IMR-90 (cell line): ENCODE data around the gene TENM4. TPM values are rescaled to one million over a fixed set of nuclear protein-coding genes. Genes with fewer than 3 reads are reported as not detected.

ENCODE experiments used
- ATAC-seq: fragments of 200-7000 bp; cut with Tn5 transposase; 2 replicates; pipeline ENCODE4 v1.9.1; 2020; ENCODE audit warnings: low read depth, mild to moderate bottlenecking, moderate library complexity
- BruUV-seq: library from RNA; stranded (reverse); fragments of 400-500 nt; replicated peaks from 2 replicates; lab custom pipeline; 2021; lab: Mats Ljungman, UMichigan
- CTCF ChIA-PET: fragments of 300-600 bp; formaldehyde crosslinking; extraction: SDS; loops from one replicate; lab custom pipeline; 2021; ENCODE audit warnings: antibody characterized with exemption; lab: Yijun Ruan, JAX
- POLR2A ChIA-PET: fragments of 300-600 bp; sonication (Branson Sonifier 250); formaldehyde crosslinking; loops from one replicate; lab custom pipeline; 2022; ENCODE audit warnings: antibody characterized with exemption; ENCODE audit not compliant: unreplicated experiment; lab: Charles Lee
- DNase-seq: peaks from one replicate; pipeline ENCODE4 v3.0.0; 2013
- H2AFZ ChIP-seq: replicated peaks from 2 replicates; pipeline ENCODE3; 2013; ENCODE audit warnings: low read length, mild to moderate bottlenecking; ENCODE audit not compliant: poor library complexity
- H2AK5ac ChIP-seq: 2 replicates; pipeline ENCODE4 v1.6.1; 2013; ENCODE audit warnings: low read depth, low read length, inconsistent platforms
- H2AK9ac ChIP-seq: replicated peaks from 2 replicates; pipeline ENCODE3; 2013; ENCODE audit warnings: mild to moderate bottlenecking, low read depth, low read length, moderate library complexity; ENCODE audit not compliant: poor library complexity
- H2BK120ac ChIP-seq: 2 replicates; pipeline ENCODE4 v1.6.1; 2013; ENCODE audit warnings: low read depth, low read length, inconsistent platforms
- H2BK15ac ChIP-seq: 3 replicates; pipeline ENCODE4 v1.6.1; 2013; ENCODE audit warnings: low read depth, low read length, inconsistent platforms
- H2BK20ac ChIP-seq: 2 replicates; pipeline ENCODE4 v1.6.1; 2013; ENCODE audit warnings: low read depth, mild to moderate bottlenecking, inconsistent platforms, low read length, moderate library complexity
- H2BK5ac ChIP-seq: 2 replicates; pipeline ENCODE4 v1.6.1; 2013; ENCODE audit warnings: mild to moderate bottlenecking, low read depth, low read length, inconsistent platforms; ENCODE audit not compliant: poor library complexity, severe bottlenecking
- H3K14ac ChIP-seq: replicated peaks from 2 replicates; pipeline ENCODE4 v1.6.1; 2013; ENCODE audit warnings: low read depth, low read length, inconsistent platforms
- H3K18ac ChIP-seq: 2 replicates; pipeline ENCODE4 v1.6.1; 2013; ENCODE audit warnings: low read depth, low read length, control low read depth
- H3K23ac ChIP-seq: 2 replicates; pipeline ENCODE4 v1.6.1; 2013; ENCODE audit warnings: low read depth, low read length, inconsistent platforms
- H3K27ac ChIP-seq: 2 replicates; pipeline ENCODE4 v1.5.1; 2013; ENCODE audit warnings: mild to moderate bottlenecking, control low read depth, low read length; ENCODE audit not compliant: insufficient read depth
- H3K27me3 ChIP-seq: 2 replicates; pipeline ENCODE4 v1.6.1; 2013; ENCODE audit warnings: low read length; ENCODE audit not compliant: control insufficient read depth, insufficient read depth
- H3K36me3 ChIP-seq: 2 replicates; pipeline ENCODE4 v1.6.1; 2013; ENCODE audit warnings: low read length, mixed read lengths; ENCODE audit not compliant: control insufficient read depth, insufficient read depth
- H3K4ac ChIP-seq: 2 replicates; pipeline ENCODE4 v1.6.1; 2013; ENCODE audit warnings: low read depth, low read length, inconsistent platforms
- H3K4me1 ChIP-seq: 2 replicates; pipeline ENCODE4 v1.6.1; 2013; ENCODE audit warnings: low read length, mixed read lengths; ENCODE audit not compliant: control insufficient read depth, insufficient read depth
- H3K4me2 ChIP-seq: 2 replicates; pipeline ENCODE4 v1.6.1; 2013; ENCODE audit warnings: low read depth, mild to moderate bottlenecking, control low read depth, low read length, moderate library complexity
- H3K4me3 ChIP-seq: 2 replicates; pipeline ENCODE4 v1.5.1; 2013; ENCODE audit warnings: low read depth, mild to moderate bottlenecking, control low read depth, low read length, moderate library complexity; ENCODE audit not compliant: insufficient read depth
- H3K56ac ChIP-seq: 2 replicates; pipeline ENCODE4 v1.6.1; 2013; ENCODE audit warnings: low read length, inconsistent platforms; ENCODE audit not compliant: insufficient read depth; ENCODE audit errors: extremely low read depth
- H3K79me1 ChIP-seq, 2 experiments: 2 replicates each; pipeline ENCODE4 v1.6.1; 2013; ENCODE audit warnings: low read length in 2 of 2, inconsistent platforms in 1 of 2, low read depth in 1 of 2
- H3K9ac ChIP-seq: 2 replicates; pipeline ENCODE4 v1.6.1; 2013; ENCODE audit warnings: low read depth, low read length, control low read depth
- H3K9me1 ChIP-seq: 2 replicates; pipeline ENCODE4 v1.6.1; 2013; ENCODE audit warnings: low read length, inconsistent platforms; ENCODE audit not compliant: insufficient read depth
- H3K9me3 ChIP-seq: 2 replicates; pipeline ENCODE4 v1.6.1; 2013; ENCODE audit warnings: low read length; ENCODE audit not compliant: control insufficient read depth, insufficient read depth
- H4K20me1 ChIP-seq: 2 replicates; pipeline ENCODE4 v1.6.1; 2013; ENCODE audit warnings: low read length, inconsistent platforms; ENCODE audit not compliant: insufficient read depth
- H4K5ac ChIP-seq: 2 replicates; pipeline ENCODE4 v1.6.1; 2013; ENCODE audit warnings: mild to moderate bottlenecking, low read depth, low read length, control low read depth
- H4K8ac ChIP-seq, 2 experiments: 2 replicates each; pipeline ENCODE4 v1.6.1; 2013; ENCODE audit warnings: low read depth in 2 of 2, low read length in 2 of 2, control low read depth in 1 of 2, inconsistent platforms in 1 of 2
- H4K91ac ChIP-seq: 2 replicates; pipeline ENCODE4 v1.6.1; 2013; ENCODE audit warnings: low read depth, low read length, inconsistent platforms; ENCODE audit not compliant: insufficient read depth
- BHLHE40 ChIP-seq: fragments of 150-350 bp; IDR thresholded peaks from 2 replicates; pipeline ENCODE4 v1.6.1; 2016; ENCODE audit warnings: mild to moderate bottlenecking, low read depth, low read length
- MAFK ChIP-seq: IDR thresholded peaks from 2 replicates; pipeline ENCODE4 v1.6.1; 2012; ENCODE audit warnings: low read depth, low read length, improper control_type of control experiment
- WGBS, 2 experiments: methylation state at CpG; one replicate each; pipeline versions ENCODE4 v1.1.5 to v1.1.7; 2013; ENCODE audit warnings: missing lambda C conversion rate in 2 of 2; ENCODE audit not compliant: insufficient read length in 1 of 2; ENCODE audit errors: extremely low coverage in 2 of 2; 5-methylcytosine and 5-hydroxymethylcytosine counted together
- dilution Hi-C: fragments of 300-500 bp; cut with HindIII; formaldehyde crosslinking; loops from one replicate; pipeline ENCODE4 v1.14.3; 2018; ENCODE audit warnings: low sequenced_read_pairs; ENCODE audit not compliant: unreplicated experiment
- in situ Hi-C: fragments of 300-500 bp; cut with MboI; formaldehyde crosslinking; loops from 3 replicates; pipeline ENCODE4 v1.14.3; 2019; ENCODE audit warnings: low sequenced_read_pairs, inconsistent platforms, mixed read lengths
- intact Hi-C: fragments of 100-400 bp; cut with micrococcal nuclease; formaldehyde crosslinking; loops from 2 replicates; pipeline ENCODE4 v1.10.0; 2022
- polyA plus RNA-seq, 3 experiments: library from polyadenylated mRNA; depleted of rRNA; stranded (reverse); fragments of >200 nt; gene quantifications; 2 replicates each; pipeline ENCODE4 v1.2.3, GENCODE V29; 2012; ENCODE audit warnings: low replicate concordance in 1 of 3
- total RNA-seq: library from RNA; depleted of rRNA; stranded (reverse); fragments of >200 nt; gene quantifications from 2 replicates; pipeline ENCODE4 v1.2.3, GENCODE V29; 2012

The TENM4 gene
- total and polyA plus RNA-seq, 2 of the 4 experiments (the other 2 are of a cell fraction), result 7.4 to 9.0 TPM

- Histone ChIP-seq H2BK20ac (no peak overlapping the region), H2AFZ (no peak overlapping the region), H3K14ac (no peak overlapping the region), H3K23ac (no peak overlapping the region), H3K4me1 (peaks cover 2% of the 10 kb centered on the region; the same call in 1 of the 2 replicates), H4K8ac (no peak overlapping the region), H2AK5ac (no peak overlapping the region), H3K27me3 (no peaks in the 10 kb centered on the region), H3K9ac (no peak overlapping the region), H3K9me3 (no peaks in the 10 kb centered on the region), H2AK9ac (no peak overlapping the region), H3K4me2 (no peak overlapping the region), H3K18ac (no peak overlapping the region), H4K91ac (no peak overlapping the region), H4K5ac (no peak overlapping the region), H3K56ac (no peak overlapping the region), H4K20me1 (no peaks in the 10 kb centered on the region), H2BK5ac (no peak overlapping the region), H2BK15ac (no peak overlapping the region), H2BK120ac (no peak overlapping the region), H3K4ac (no peak overlapping the region), H3K4me3 (no peak overlapping the region), H3K79me1 (no peaks in the 10 kb centered on the region; a peak in 1 of 4 replicates), H3K36me3 (no peaks in the 10 kb centered on the region; the same call in 1 of the 2 replicates), H3K9me1 (no peaks in the 10 kb centered on the region), H3K27ac (no peak overlapping the region)
- whole genome bisulfite sequencing, 2 experiments, result 67% methylated on average over 1 of the region's 2 CpGs; no CpG with 5 or more reads in 1 of the 2 experiments
- in situ Hi-C loops, result no loop called here
- ChIA-PET POLR2A (no interaction called here), CTCF (no interaction called here)
- no TSS peak for BruUV-seq
- peak; percentile 66 for TF ChIP-seq MAFK
- TF ChIP-seq BHLHE40, result no peak
- dilution Hi-C loops, result no loop called here
- intact Hi-C loops, result no loop called here
- no peak for ATAC-seq
- no peak for DNase-seq
Measured at GRCh38 chr11:79147731-79148130, 293.1 kb downstream of the TENM4 start.
